ENCODE measurements around the gene CEP55.
A peak's percentile ranks its signal among the peaks of the same experiment; 100 is the strongest.

CEP55 gene

GRCh38 chr10:93568105-93568390 lies 71.6 kb downstream of the CEP55 start:
- DNase-seq = no peak

GRCh38 chr10:93570383-93570782 lies 74.0 kb downstream of the CEP55 start:
- no peak for DNase-seq

GRCh38 chr10:93572606-93573005 lies 76.2 kb downstream of the CEP55 start:
- no peak for DNase-seq

GRCh38 chr10:93573051-93573909 lies 76.9 kb downstream of the CEP55 start:
- DNase-seq = peak; percentile 63

- no peak for DNase-seq
These were observed 77.5 kb downstream of the CEP55 start for GRCh38 chr10:93573924-93574323.

- DNase-seq = no peak
These were observed 80.5 kb downstream of the CEP55 start for GRCh38 chr10:93576888-93577287.

- DNase-seq = no peak
These were observed 81.2 kb downstream of the CEP55 start for GRCh38 chr10:93577565-93577964.

Measured in GF-D8 (cell line).